C4-2B (cell line): Measurements from ENCODE around the gene DUOX1.

Experiments
- ZFX ChIP-seq: fragments of 450-650 bp; IDR thresholded peaks from 2 replicates; pipeline ENCODE4 v1.6.1; 2017
- TF ChIP-seq, protein P1 (sequence below): fragments of 450-650 bp; conservative IDR thresholded peaks from 2 replicates; pipeline ENCODE4 v1.5.1; 2017; ENCODE audit warnings: mild to moderate bottlenecking

- TF ChIP-seq, protein P1, sequence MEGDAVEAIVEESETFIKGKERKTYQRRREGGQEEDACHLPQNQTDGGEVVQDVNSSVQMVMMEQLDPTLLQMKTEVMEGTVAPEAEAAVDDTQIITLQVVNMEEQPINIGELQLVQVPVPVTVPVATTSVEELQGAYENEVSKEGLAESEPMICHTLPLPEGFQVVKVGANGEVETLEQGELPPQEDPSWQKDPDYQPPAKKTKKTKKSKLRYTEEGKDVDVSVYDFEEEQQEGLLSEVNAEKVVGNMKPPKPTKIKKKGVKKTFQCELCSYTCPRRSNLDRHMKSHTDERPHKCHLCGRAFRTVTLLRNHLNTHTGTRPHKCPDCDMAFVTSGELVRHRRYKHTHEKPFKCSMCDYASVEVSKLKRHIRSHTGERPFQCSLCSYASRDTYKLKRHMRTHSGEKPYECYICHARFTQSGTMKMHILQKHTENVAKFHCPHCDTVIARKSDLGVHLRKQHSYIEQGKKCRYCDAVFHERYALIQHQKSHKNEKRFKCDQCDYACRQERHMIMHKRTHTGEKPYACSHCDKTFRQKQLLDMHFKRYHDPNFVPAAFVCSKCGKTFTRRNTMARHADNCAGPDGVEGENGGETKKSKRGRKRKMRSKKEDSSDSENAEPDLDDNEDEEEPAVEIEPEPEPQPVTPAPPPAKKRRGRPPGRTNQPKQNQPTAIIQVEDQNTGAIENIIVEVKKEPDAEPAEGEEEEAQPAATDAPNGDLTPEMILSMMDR: no peak
- no peak for TF ChIP-seq ZFX
Observed at GRCh38 chr15:45088801-45089711, 40.7 kb upstream of the DUOX1 start.
